ENCODE measurements around the gene NAA20. TPM values are rescaled to one million over a fixed set of nuclear protein-coding genes. Genes with fewer than 3 reads are reported as not detected.

The NAA20 gene
- total and polyA plus RNA-seq, 2 donors (not counting 1 experiment from before 2014, with no cell fraction given): 20.3 to 27.1 TPM

DNA sequence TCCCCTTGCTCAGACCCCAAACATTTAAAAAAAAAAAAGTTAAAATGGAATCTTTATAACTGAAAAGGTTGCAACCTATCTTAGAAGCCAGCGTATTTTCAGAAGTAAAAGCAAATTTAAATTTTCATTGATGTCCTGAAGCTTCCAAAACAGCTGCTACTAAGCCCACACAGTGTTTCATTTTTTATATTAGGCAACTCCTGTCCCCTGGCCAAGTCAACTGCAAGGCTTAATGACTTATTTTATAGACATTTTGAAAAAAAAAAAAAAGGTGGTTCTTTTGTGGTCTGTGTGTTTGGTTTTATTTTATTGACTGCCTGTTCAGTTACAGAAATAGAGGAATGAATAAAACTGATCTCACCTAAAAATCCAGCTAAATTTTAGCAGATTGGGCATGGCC, 48.2 kb downstream of the NAA20 start:
- ChIA-PET POLR2A (no interaction called here), CTCF (no interaction called here)
- Histone ChIP-seq H3K27ac (ENCODE audit: low read length in 2 of 2) (no peak overlapping the region), H3K79me2 (ENCODE audit: control insufficient read depth, insufficient read depth, low read length) (no peaks in the 10 kb centered on the region), H2AFZ (ENCODE audit: insufficient read depth, low read depth, low read length, poor library complexity, severe bottlenecking) (no peak overlapping the region), H4K20me1 (ENCODE audit: control insufficient read depth, insufficient read depth, low read length, poor library complexity, severe bottlenecking) (no peaks in the 10 kb centered on the region), H3K4me3 (ENCODE audit: control extremely low read depth in 1 of 5, extremely low read depth in 1 of 5, insufficient read depth in 1 of 5, low read depth in 2 of 5, low read length in 4 of 5) (no peak overlapping the region), H3K36me3 (replicated peaks in 1 of 2; ENCODE audit: control extremely low read depth in 1 of 2, control insufficient read depth in 1 of 2, extremely low read depth in 1 of 2, insufficient read depth in 2 of 2, low read length in 1 of 2) (no peaks in the 10 kb centered on the region), H3K9ac (ENCODE audit: low read length) (no peak overlapping the region), H3K9me3 (ENCODE audit: control extremely low read depth in 1 of 3, control insufficient read depth in 2 of 3, insufficient read depth in 1 of 3, low read length in 2 of 3) (no peaks in the 10 kb centered on the region), H3K4me1 (ENCODE audit: control insufficient read depth in 2 of 2, insufficient read depth in 2 of 2, low read length in 2 of 2) (no peaks in the 10 kb centered on the region), H3K4me2 (replicated peaks; ENCODE audit: low read depth, low read length, poor library complexity, severe bottlenecking) (no peak overlapping the region), H3K27me3 (replicated peaks in 1 of 4; ENCODE audit: control extremely low read depth in 1 of 4, control insufficient read depth in 3 of 4, insufficient read depth in 4 of 4, low read length in 3 of 4) (peaks cover 0 to 7% (median 3%) of the 10 kb centered on the region in 4 experiments)
- H3K27ac Mint-ChIP-seq: no peak overlapping the region
- no peak for ATAC-seq (ENCODE audit: low read depth)
- H3K9me3 Mint-ChIP-seq (ENCODE audit: insufficient read depth): no peaks in the 10 kb centered on the region
- peaks cover 24% of the 10 kb centered on the region for H3K27me3 Mint-ChIP-seq
- intact Hi-C loops (cut with micrococcal nuclease): no loop called here
- TF ChIP-seq CTCF (IDR thresholded peaks at IDR 0.05): no peak
- no peak for TF ChIP-seq EZH2 (IDR thresholded peaks at IDR 0.05; ENCODE audit: borderline replicate concordance, insufficient read depth, low read depth, low read length, poor library complexity, severe bottlenecking)
- WGBS (ENCODE audit: insufficient coverage): no CpG with 5 or more reads among the region's 1 CpG
- no peak for DNase-seq
- H3K4me3 Mint-ChIP-seq: no peak overlapping the region
- no peaks in the 10 kb centered on the region for H3K4me1 Mint-ChIP-seq

GRCh38 chr20:20070871-20071726, 53.9 kb downstream of the NAA20 start:
- no peaks in the 10 kb centered on the region for H3K4me1 Mint-ChIP-seq
- ATAC-seq (ENCODE audit: low read depth) (no peak), DNase-seq (no peak)
- H3K27ac Mint-ChIP-seq: no peak overlapping the region
- H3K9me3 Mint-ChIP-seq (ENCODE audit: insufficient read depth): no peaks in the 10 kb centered on the region
- Histone ChIP-seq H3K27ac (ENCODE audit: low read length in 2 of 2) (no peak overlapping the region), H3K9ac (ENCODE audit: low read length) (no peak overlapping the region), H3K4me1 (ENCODE audit: control insufficient read depth in 2 of 2, insufficient read depth in 2 of 2, low read length in 2 of 2) (no peaks in the 10 kb centered on the region), H3K79me2 (ENCODE audit: control insufficient read depth, insufficient read depth, low read length) (no peaks in the 10 kb centered on the region), H3K9me3 (ENCODE audit: control extremely low read depth in 1 of 3, control insufficient read depth in 2 of 3, insufficient read depth in 1 of 3, low read length in 2 of 3) (no peaks in the 10 kb centered on the region), H4K20me1 (ENCODE audit: control insufficient read depth, insufficient read depth, low read length, poor library complexity, severe bottlenecking) (no peaks in the 10 kb centered on the region), H2AFZ (ENCODE audit: insufficient read depth, low read depth, low read length, poor library complexity, severe bottlenecking) (no peak overlapping the region), H3K27me3 (replicated peaks in 1 of 4; ENCODE audit: control extremely low read depth in 1 of 4, control insufficient read depth in 3 of 4, insufficient read depth in 4 of 4, low read length in 3 of 4) (peaks cover 0 to 2% (median 0%) of the 10 kb centered on the region in 4 experiments), H3K4me3 (ENCODE audit: control extremely low read depth in 1 of 5, extremely low read depth in 1 of 5, insufficient read depth in 1 of 5, low read depth in 2 of 5, low read length in 4 of 5) (no peak overlapping the region), H3K36me3 (replicated peaks in 1 of 2; ENCODE audit: control extremely low read depth in 1 of 2, control insufficient read depth in 1 of 2, extremely low read depth in 1 of 2, insufficient read depth in 2 of 2, low read length in 1 of 2) (no peaks in the 10 kb centered on the region), H3K4me2 (replicated peaks; ENCODE audit: low read depth, low read length, poor library complexity, severe bottlenecking) (no peak overlapping the region)
- TF ChIP-seq CTCF (IDR thresholded peaks at IDR 0.05) (no peak), EZH2 (IDR thresholded peaks at IDR 0.05; ENCODE audit: borderline replicate concordance, insufficient read depth, low read depth, low read length, poor library complexity, severe bottlenecking) (no peak)
- CTCF ChIA-PET: no interaction called here
- 71% methylated on average over 7 of the region's 10 CpGs for WGBS (ENCODE audit: insufficient coverage)
- intact Hi-C loops (cut with micrococcal nuclease): loop anchor here (5.0 kb wide), 1 partner anchor 1201 kb away; no protein-coding TSS in a partner anchor
- POLR2A ChIA-PET: no interaction called here
- no peak overlapping the region for H3K4me3 Mint-ChIP-seq
- H3K27me3 Mint-ChIP-seq: peaks cover 17% of the 10 kb centered on the region
